HEK293T (cell line): ENCODE results near the gene ZNF343.

Experiments
- CTCF ChIA-PET: fragments of 350-600 bp; formaldehyde crosslinking; extraction: SDS; loops from one replicate; lab custom pipeline; 2021; ENCODE audit warnings: antibody characterized with exemption, inconsistent platforms; lab: Yijun Ruan, JAX
- POLR2A ChIA-PET: fragments of 350-600 bp; formaldehyde crosslinking; extraction: SDS; loops from one replicate; lab custom pipeline; 2020; ENCODE audit warnings: antibody characterized with exemption, inconsistent platforms; lab: Yijun Ruan, JAX
- DNase-seq: peaks from one replicate; pipeline ENCODE4 v3.0.0; 2012; ENCODE audit warnings: mixed read lengths; ENCODE audit errors: extremely low spot score
- ARNT ChIP-seq: fragments of 450-650 bp; IDR thresholded peaks from 2 replicates; pipeline ENCODE4 v1.6.1; 2017; ENCODE audit warnings: mild to moderate bottlenecking
- BHLHE40 ChIP-seq: fragments of 450-650 bp; IDR thresholded peaks from 2 replicates; pipeline ENCODE4 v1.6.1; 2016; ENCODE audit warnings: mild to moderate bottlenecking, moderate library complexity, borderline replicate concordance
- CTBP1 ChIP-seq: fragments of 450-650 bp; IDR thresholded peaks from 2 replicates; pipeline ENCODE4 v1.6.1; 2016; ENCODE audit warnings: borderline replicate concordance
- ELF4 ChIP-seq: fragments of 450-650 bp; IDR thresholded peaks from 2 replicates; pipeline ENCODE4 v1.6.1; 2017; ENCODE audit warnings: antibody characterized with exemption
- FOXA1 ChIP-seq: fragments of 450-650 bp; IDR thresholded peaks from 2 replicates; pipeline ENCODE4 v1.6.1; 2016; ENCODE audit warnings: mild to moderate bottlenecking
- FOXK2 ChIP-seq: fragments of 450-650 bp; IDR thresholded peaks from 2 replicates; pipeline ENCODE4 v1.6.1; 2016; ENCODE audit warnings: mild to moderate bottlenecking
- FOXM1 ChIP-seq: fragments of 450-650 bp; IDR thresholded peaks from 2 replicates; pipeline ENCODE4 v1.6.1; 2017; ENCODE audit warnings: mild to moderate bottlenecking, borderline replicate concordance
- HDGF ChIP-seq: fragments of 450-650 bp; IDR thresholded peaks from 2 replicates; pipeline ENCODE4 v1.6.1; 2017; ENCODE audit warnings: antibody characterized with exemption, borderline replicate concordance
- L3MBTL2 ChIP-seq: fragments of 450-650 bp; conservative IDR thresholded peaks from 2 replicates; pipeline ENCODE4 v1.6.1; 2016; ENCODE audit warnings: mild to moderate bottlenecking
- LEF1 ChIP-seq: fragments of 450-650 bp; IDR thresholded peaks from 2 replicates; pipeline ENCODE4 v1.6.1; 2017; ENCODE audit warnings: mild to moderate bottlenecking, borderline replicate concordance
- NFRKB ChIP-seq: fragments of 450-650 bp; IDR thresholded peaks from 2 replicates; pipeline ENCODE4 v1.6.1; 2016; ENCODE audit warnings: mild to moderate bottlenecking, moderate library complexity
- SP1 ChIP-seq: fragments of 450-650 bp; IDR thresholded peaks from 2 replicates; pipeline ENCODE4 v1.6.1; 2017
- SUZ12 ChIP-seq: fragments of 450-650 bp; IDR thresholded peaks from 2 replicates; pipeline ENCODE4 v1.6.1; 2016; ENCODE audit warnings: mild to moderate bottlenecking
- TARDBP ChIP-seq: fragments of 450-650 bp; IDR thresholded peaks from 2 replicates; pipeline ENCODE4 v1.6.1; 2016
- ZNF384 ChIP-seq: fragments of 450-650 bp; IDR thresholded peaks from 2 replicates; pipeline ENCODE4 v1.6.1; 2016
- TF ChIP-seq, protein P1 (sequence below): fragments of 450-650 bp; IDR thresholded peaks from 2 replicates; pipeline ENCODE4 v1.6.1; 2016

ZNF343 gene

DNA sequence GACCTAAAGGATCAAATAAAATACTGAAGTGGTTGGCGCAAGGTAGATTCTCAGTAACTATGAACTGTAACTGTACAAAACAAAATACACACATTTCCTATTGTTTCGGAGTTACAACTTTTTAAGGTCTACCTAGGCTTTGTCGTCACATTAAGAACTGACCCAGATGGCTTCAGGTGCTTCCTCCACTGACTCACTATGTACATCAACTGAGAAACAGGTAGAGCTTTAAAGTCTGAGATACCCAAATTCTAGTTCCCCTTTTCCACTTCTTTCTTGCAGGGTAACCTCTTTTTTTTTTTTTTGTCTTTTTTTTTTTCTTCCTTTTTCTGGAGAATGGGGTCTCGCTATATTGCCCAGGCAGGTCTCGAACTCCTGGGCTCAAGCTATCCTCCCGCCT, 43.6 kb downstream of the ZNF343 start:
- no peak for DNase-seq
- ChIA-PET CTCF (no interaction called here), POLR2A (no interaction called here)
- TF ChIP-seq HDGF (no peak), TARDBP (no peak), ARNT (no peak), NFRKB (no peak), ELF4 (no peak), L3MBTL2 (no peak), BHLHE40 (no peak), FOXK2 (no peak), SUZ12 (no peak), FOXM1 (no peak), FOXA1 (no peak), SP1 (no peak), LEF1 (no peak), ZNF384 (no peak), CTBP1 (no peak)
- TF ChIP-seq, protein P1, sequence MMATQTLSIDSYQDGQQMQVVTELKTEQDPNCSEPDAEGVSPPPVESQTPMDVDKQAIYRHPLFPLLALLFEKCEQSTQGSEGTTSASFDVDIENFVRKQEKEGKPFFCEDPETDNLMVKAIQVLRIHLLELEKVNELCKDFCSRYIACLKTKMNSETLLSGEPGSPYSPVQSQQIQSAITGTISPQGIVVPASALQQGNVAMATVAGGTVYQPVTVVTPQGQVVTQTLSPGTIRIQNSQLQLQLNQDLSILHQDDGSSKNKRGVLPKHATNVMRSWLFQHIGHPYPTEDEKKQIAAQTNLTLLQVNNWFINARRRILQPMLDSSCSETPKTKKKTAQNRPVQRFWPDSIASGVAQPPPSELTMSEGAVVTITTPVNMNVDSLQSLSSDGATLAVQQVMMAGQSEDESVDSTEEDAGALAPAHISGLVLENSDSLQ, result no peak

DNA sequence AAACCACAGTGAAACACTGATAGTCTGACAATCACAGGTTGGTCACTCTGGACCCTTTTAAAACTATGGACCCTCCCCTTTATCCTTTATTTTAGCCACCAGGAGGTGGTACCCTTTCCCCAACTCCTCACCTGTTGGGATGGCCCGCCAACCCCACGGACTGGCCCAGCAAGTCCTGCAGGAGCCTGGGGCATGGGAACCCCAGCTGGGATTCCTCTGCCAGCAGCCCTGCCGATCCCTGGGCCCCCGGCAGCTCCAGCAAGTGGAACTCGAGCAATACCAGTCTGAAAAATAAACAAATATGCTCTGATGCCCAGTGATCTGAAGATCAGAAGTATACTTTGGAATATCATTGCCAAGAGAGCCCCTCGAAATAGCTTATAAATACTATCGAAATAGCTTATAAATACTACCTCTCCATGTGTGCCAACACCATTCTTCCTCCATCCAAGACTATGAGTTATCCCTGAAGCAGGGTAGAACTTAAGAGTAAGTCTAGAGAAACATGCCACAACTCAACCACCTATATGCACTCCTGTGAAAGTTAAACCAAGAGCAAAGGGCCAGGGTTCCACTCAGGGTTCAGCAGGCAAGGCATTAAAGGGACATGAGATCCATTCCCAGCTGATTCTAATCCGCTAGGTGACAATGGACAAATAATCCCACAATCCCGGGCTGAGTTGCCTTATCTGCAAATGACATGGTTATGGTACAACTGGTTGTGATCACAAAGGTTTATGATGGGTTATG, 44.9 kb downstream of the ZNF343 start:
- POLR2A ChIA-PET, result no interaction called here
- TF ChIP-seq BHLHE40 (no peak), HDGF (no peak), ARNT (no peak), FOXA1 (no peak)
- TF ChIP-seq, protein P1, result no peak
- CTCF ChIA-PET, result no interaction called here
- no peak for DNase-seq

DNA sequence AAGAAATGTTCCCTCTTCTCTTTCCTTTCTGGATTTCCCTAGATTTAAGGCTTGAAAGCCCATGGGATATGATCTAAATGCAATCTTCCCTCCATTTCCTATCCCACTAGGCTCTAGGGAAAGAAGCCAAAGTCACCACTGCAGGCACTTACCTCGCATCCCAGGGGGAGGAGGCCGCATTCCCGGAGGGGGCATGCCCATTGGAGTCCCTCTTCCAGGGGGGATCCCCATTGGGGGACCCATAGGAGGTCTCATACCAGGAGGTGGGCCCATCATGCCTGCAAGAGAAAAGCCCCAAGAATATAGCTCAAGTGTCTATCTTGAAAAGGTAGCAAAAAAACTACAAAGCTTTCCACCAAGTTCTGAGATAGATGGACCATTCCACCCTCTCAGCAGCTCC, 46.2 kb downstream of the ZNF343 start:
- DNase-seq, result no peak
- ChIA-PET CTCF (no interaction called here), POLR2A (interaction anchor here (0.9 kb wide), 2 partner anchors 179 to 189 kb away, joined by 3 read pairs; no protein-coding TSS in a partner anchor)
- TF ChIP-seq FOXK2 (no peak), SUZ12 (no peak), BHLHE40 (no peak), CTBP1 (no peak), TARDBP (no peak), HDGF (no peak), ARNT (no peak), FOXA1 (no peak), NFRKB (no peak), ELF4 (no peak), ZNF384 (no peak), FOXM1 (no peak), L3MBTL2 (no peak), SP1 (no peak), LEF1 (no peak)
- TF ChIP-seq, protein P1, result no peak

DNA sequence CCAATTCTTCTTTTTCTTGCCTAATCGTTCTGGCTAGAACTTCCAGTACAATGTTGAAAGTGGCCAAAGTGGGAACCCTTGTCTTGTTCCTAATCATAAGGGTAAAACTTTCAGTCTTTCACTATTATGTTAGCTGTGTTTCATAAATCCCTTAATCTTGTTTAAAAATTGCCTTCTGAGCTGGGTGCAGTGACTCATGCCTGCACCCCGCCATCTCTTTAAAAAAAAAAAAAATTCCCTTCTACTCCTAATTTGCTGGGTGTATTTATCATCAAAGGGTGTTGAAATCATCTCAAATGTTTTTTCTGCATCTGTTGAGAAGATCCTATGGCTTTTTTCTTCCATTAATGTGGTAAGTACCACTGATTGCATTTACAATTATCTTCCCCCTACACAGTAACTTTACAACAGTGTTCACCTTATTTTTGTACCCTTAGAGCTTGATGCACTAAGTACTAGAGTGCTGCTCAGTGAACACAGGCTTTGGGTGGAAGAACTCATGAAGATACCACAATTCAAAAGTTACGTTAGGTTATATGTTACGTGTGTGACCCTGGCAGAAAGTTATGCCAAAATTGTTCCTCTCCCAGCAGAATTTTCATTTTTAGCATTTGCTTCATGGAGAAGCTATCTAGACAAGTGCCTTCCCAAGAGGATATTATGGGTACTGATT, 47.8 kb downstream of the ZNF343 start:
- CTCF ChIA-PET, result interaction anchor here (0.7 to 1.2 kb wide), 3 partner anchors 61 to 1685 kb away, joined by 3 read pairs; no protein-coding TSS in a partner anchor
- POLR2A ChIA-PET, result interaction anchor here (0.6 to 2.4 kb wide), 3 partner anchors 8 to 837 kb away, joined by 3 to 12 read pairs (median 5); partner anchors contain the start of gene SNRPB
- DNase-seq, result no peak
- TF ChIP-seq, protein P1, result no peak
- TF ChIP-seq SUZ12, result no peak
- no peak for TF ChIP-seq FOXM1
- TF ChIP-seq TARDBP, result no peak
- no peak for TF ChIP-seq SP1
- no peak for TF ChIP-seq ZNF384
- no peak for TF ChIP-seq FOXK2
- TF ChIP-seq LEF1, result no peak
- TF ChIP-seq ARNT, result no peak
- TF ChIP-seq FOXA1, result no peak
- no peak for TF ChIP-seq HDGF
- TF ChIP-seq ELF4, result no peak
- no peak for TF ChIP-seq NFRKB
- TF ChIP-seq BHLHE40, result no peak
- TF ChIP-seq CTBP1, result no peak
- TF ChIP-seq L3MBTL2, result no peak
